Stimulated activated CD4-positive, alpha-beta T cell treated with anti-CD3 and anti-CD28 coated beads, Interleukin-1b, Interleukin-23, amount 100 ng/mL, for 24 hours (primary cell): ENCODE results near the gene PIM1.
"Not testable (repeated sequence)": the region's sequence is repeated elsewhere in the genome, so short reads cannot be mapped to it uniquely, and the experiment has no call there.

ENCODE experiments used
- DNase-seq, 4 experiments: peaks; one replicate each; pipeline ENCODE4 v3.0.0-alpha.2; 2020; ENCODE audit warnings: low read depth in 4 of 4, low spot score in 1 of 4

PIM1 gene

GRCh38 chr6:37170273-37171200 is 585 bp downstream of the PIM1 start:
- no peak for DNase-seq

- no peak for DNase-seq
Observed at GRCh38 chr6:37171201-37171969, 1.4 kb downstream of the PIM1 start.

- DNase-seq = peak; percentile 72 to 83 (median 78)
Observed at GRCh38 chr6:37171970-37172812, 2.2 kb downstream of the PIM1 start.

GRCh38 chr6:37172912-37173492 is 3.0 kb downstream of the PIM1 start:
- DNase-seq = no peak

- peak in 2 of 4 experiments; percentile 36 to 45 for DNase-seq
Observed at GRCh38 chr6:37173493-37174195, 3.7 kb downstream of the PIM1 start.

GRCh38 chr6:37174196-37174514 is 4.2 kb downstream of the PIM1 start:
- no peak for DNase-seq

GRCh38 chr6:37174515-37175331 is 4.8 kb downstream of the PIM1 start:
- no peak for DNase-seq

GRCh38 chr6:37175332-37176267 is 5.6 kb downstream of the PIM1 start:
- DNase-seq = no peak

- no peak for DNase-seq
Observed at GRCh38 chr6:37176268-37177076, 6.5 kb downstream of the PIM1 start.

- DNase-seq = no peak
Observed at GRCh38 chr6:37177077-37177934, 7.4 kb downstream of the PIM1 start.

- no peak for DNase-seq
Observed at GRCh38 chr6:37177935-37178517, 8.1 kb downstream of the PIM1 start.

GRCh38 chr6:37180075-37180474 is 10.1 kb downstream of the PIM1 start:
- DNase-seq = no peak

- DNase-seq = not testable (repeated sequence)
Observed at GRCh38 chr6:37180610-37181009, 10.7 kb downstream of the PIM1 start.

- no peak for DNase-seq
Observed at GRCh38 chr6:37182736-37183590, 13.0 kb downstream of the PIM1 start.

GRCh38 chr6:37185949-37186720 is 16.2 kb downstream of the PIM1 start:
- DNase-seq = not testable (repeated sequence)
